ENCODE measurements around the gene CDKN1C.
A peak's percentile ranks its signal among the peaks of the same experiment; 100 is the strongest.

CDKN1C gene

DNA sequence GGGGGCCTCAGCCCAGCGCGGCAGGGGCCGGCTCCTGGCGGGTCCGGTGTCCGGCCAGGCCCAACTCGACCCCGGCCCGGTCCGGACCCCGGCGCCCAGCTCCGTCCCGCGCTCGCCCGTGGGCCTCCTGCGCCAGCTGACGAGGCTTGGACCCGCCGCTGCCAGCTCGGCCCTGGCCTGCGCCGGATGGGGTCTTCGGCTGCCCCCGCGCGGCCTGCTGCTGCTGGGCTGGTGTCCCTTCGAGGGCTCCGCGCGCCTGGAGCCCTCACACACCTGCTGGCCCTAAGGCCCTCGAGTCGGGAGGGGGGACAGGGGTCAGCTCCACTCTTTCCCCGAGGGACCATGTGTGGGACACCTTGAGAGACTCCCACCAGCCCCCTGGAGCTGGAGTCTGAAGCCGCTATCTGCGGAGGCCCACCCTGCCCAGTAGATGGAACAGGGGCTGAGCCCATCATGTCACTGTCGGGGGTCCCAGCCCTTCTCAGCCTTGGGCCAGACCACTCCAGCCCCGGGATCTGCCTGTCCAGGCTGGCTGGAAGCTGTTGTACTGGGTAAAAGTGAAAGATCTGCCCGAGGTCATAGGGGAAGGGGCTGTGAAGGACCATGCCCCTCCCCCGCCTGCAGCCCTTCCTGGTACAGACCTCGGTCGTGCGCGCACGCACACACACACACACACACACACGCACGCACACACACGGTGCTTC lies 768 bp upstream of the CDKN1C start:
- TF ChIP-seq TAF1 (IDR thresholded peaks at IDR 0.05; ENCODE audit: borderline replicate concordance, insufficient read depth, low read length) (no peak), SIN3A (IDR thresholded peaks at IDR 0.05; ENCODE audit: borderline replicate concordance, insufficient read depth, low read length) (no peak), FOXP2 (optimal IDR thresholded peaks at IDR 0.05; ENCODE audit: borderline replicate concordance, extremely low read depth, extremely low read length, insufficient read depth) (no peak), POLR2AphosphoS5 (IDR thresholded peaks at IDR 0.05; ENCODE audit: low read depth, low read length) (no peak)
- TF ChIP-seq, protein P1, sequence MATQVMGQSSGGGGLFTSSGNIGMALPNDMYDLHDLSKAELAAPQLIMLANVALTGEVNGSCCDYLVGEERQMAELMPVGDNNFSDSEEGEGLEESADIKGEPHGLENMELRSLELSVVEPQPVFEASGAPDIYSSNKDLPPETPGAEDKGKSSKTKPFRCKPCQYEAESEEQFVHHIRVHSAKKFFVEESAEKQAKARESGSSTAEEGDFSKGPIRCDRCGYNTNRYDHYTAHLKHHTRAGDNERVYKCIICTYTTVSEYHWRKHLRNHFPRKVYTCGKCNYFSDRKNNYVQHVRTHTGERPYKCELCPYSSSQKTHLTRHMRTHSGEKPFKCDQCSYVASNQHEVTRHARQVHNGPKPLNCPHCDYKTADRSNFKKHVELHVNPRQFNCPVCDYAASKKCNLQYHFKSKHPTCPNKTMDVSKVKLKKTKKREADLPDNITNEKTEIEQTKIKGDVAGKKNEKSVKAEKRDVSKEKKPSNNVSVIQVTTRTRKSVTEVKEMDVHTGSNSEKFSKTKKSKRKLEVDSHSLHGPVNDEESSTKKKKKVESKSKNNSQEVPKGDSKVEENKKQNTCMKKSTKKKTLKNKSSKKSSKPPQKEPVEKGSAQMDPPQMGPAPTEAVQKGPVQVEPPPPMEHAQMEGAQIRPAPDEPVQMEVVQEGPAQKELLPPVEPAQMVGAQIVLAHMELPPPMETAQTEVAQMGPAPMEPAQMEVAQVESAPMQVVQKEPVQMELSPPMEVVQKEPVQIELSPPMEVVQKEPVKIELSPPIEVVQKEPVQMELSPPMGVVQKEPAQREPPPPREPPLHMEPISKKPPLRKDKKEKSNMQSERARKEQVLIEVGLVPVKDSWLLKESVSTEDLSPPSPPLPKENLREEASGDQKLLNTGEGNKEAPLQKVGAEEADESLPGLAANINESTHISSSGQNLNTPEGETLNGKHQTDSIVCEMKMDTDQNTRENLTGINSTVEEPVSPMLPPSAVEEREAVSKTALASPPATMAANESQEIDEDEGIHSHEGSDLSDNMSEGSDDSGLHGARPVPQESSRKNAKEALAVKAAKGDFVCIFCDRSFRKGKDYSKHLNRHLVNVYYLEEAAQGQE (IDR thresholded peaks at IDR 0.05; ENCODE audit: insufficient read depth in 1 of 2, low read depth in 2 of 2, low read length in 2 of 2): no peak

DNA sequence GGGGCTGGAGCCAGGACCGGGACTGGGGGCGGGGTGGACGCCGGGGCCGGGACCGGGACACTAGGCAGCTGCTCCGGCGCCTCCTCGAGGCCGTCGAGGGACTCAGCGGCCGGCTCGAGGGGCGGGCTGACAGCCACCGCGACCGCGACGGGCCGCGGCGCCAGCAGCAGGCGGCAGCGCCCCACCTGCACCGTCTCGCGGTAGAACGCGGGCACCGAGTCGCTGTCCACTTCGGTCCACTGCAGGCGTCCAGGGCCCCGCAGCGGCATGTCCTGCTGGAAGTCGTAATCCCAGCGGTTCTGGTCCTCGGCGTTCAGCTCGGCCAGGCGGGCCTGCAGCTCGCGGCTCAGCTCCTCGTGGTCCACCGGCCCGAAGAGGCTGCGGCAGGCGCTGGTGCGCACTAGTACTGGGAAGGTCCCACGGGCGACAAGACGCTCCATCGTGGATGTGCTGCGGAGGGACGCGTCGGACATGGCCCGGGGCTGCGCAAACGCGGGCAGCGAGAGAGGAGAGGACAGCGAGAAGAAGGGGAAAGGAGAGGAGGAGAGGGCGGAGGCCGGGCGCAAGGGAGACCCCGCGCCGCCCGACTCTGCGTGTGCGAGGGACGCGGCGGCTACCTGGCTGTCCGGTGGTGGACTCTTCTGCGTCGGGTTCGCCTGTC lies 428 bp downstream of the CDKN1C start:
- TF ChIP-seq, protein P1 (IDR thresholded peaks at IDR 0.05; ENCODE audit: insufficient read depth in 1 of 2, low read depth in 2 of 2, low read length in 2 of 2): peak in 1 of 2 experiments; percentile 54; a peak in 1 of 4 replicates
- no peak for TF ChIP-seq SIN3A (IDR thresholded peaks at IDR 0.05; ENCODE audit: borderline replicate concordance, insufficient read depth, low read length)

DNA sequence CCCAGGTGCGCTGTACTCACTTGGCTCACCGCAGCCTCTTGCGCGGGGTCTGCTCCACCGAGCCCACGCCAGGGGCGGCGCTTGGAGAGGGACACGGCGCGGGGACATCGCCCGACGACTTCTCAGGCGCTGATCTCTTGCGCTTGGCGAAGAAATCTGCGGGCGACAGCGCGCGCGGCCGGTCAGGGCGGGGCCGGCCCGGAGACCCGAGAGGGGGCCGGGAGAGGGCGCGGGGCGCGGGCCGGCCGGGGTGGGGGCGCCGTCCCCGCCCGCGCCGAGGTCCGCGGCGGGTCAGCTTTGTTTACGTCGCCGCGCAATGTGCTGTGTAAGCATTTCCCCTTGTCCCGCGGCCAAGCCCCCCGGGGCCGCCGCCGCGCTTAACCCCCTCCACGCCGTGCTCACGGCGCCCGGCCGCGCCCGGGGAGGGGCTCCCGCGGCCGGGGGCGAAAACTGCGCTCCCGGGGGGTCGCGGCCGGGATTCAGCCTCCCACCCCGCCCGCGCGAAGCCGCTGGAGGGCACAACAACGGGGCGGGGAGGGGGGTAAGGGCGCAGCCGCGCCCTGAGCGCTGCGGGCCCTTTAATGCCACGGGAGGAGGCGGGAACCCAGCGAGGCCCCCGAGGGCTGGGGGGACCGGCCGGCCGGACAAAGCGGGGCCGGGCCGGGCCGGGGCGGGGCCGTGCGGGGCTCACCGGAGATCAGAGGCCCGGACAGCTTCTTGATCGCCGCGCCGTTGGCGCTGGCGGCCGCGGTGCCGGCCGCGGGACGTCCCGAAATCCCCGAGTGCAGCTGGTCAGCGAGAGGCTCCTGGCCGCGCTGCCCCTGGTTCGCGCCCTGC lies 1.4 kb downstream of the CDKN1C start:
- TF ChIP-seq, protein P1 (IDR thresholded peaks at IDR 0.05; ENCODE audit: insufficient read depth in 1 of 2, low read depth in 2 of 2, low read length in 2 of 2): no peak
- TF ChIP-seq TAF1 (IDR thresholded peaks at IDR 0.05; ENCODE audit: borderline replicate concordance, insufficient read depth, low read length): no peak
- no peak for TF ChIP-seq POLR2AphosphoS5 (IDR thresholded peaks at IDR 0.05; ENCODE audit: low read depth, low read length)
- no peak for TF ChIP-seq FOXP2 (optimal IDR thresholded peaks at IDR 0.05; ENCODE audit: borderline replicate concordance, extremely low read depth, extremely low read length, insufficient read depth)
- TF ChIP-seq SIN3A (IDR thresholded peaks at IDR 0.05; ENCODE audit: borderline replicate concordance, insufficient read depth, low read length): no peak

DNA sequence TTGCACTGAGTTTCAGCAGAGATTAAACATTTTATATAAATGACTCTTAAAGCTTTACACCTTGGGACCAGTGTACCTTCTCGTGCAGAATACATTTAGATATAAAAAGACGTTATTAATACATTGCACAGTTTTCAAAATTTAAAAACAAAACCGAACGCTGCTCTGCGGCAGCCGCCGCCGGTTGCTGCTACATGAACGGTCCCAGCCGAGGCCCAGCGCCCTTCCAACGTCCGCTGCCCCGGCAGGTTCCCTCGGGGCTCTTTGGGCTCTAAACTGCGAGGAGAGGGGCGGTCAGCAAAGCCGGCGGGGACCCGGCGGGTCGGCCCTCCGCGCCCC lies 2.0 kb downstream of the CDKN1C start:
- TF ChIP-seq POLR2AphosphoS5 (IDR thresholded peaks at IDR 0.05; ENCODE audit: low read depth, low read length): no peak
- no peak for TF ChIP-seq SIN3A (IDR thresholded peaks at IDR 0.05; ENCODE audit: borderline replicate concordance, insufficient read depth, low read length)
- TF ChIP-seq, protein P1 (IDR thresholded peaks at IDR 0.05; ENCODE audit: insufficient read depth in 1 of 2, low read depth in 2 of 2, low read length in 2 of 2): no peak
- no peak for TF ChIP-seq TAF1 (IDR thresholded peaks at IDR 0.05; ENCODE audit: borderline replicate concordance, insufficient read depth, low read length)
- no peak for TF ChIP-seq FOXP2 (optimal IDR thresholded peaks at IDR 0.05; ENCODE audit: borderline replicate concordance, extremely low read depth, extremely low read length, insufficient read depth)
